NCI-H1417 (cell line): ENCODE measurements around the gene CPNE7.
A peak's percentile ranks its signal among the peaks of the same experiment; 100 is the strongest.
"Not testable (repeated sequence)": the region's sequence is repeated elsewhere in the genome, so short reads cannot be mapped to it uniquely, and the experiment has no call there.

Source experiments
- DNase-seq, 3 experiments: peaks; one replicate each; lab custom pipeline; 2025; lab: John Stamatoyannopoulos, UW

The CPNE7 gene

GRCh38 chr16:89583197-89583894, 7.8 kb downstream of the CPNE7 start:
- DNase-seq = no peak

GRCh38 chr16:89583895-89584644, 8.5 kb downstream of the CPNE7 start:
- no peak for DNase-seq

GRCh38 chr16:89584768-89585549, 9.4 kb downstream of the CPNE7 start:
- no peak for DNase-seq

DNA sequence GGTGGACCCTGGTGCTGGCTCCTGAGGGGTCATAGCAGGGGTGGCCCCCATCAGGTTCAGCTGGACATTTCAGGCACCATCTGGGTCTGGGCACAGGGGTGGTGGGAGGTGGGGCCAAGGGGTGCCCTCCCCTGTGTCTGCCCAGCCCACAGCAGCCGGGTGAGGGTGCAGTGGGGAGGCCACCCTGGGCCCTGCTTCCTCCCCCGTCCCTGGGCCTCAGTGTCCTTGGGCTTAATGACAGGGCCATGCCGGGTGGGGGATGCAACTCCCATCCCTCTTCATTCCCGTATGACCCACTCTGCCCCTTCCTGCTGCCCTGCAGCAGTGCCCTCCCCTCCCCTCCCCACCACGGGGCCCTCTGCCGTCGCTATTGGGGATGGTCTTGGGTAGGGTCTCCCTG, 10.7 kb downstream of the CPNE7 start:
- no peak for DNase-seq

DNA sequence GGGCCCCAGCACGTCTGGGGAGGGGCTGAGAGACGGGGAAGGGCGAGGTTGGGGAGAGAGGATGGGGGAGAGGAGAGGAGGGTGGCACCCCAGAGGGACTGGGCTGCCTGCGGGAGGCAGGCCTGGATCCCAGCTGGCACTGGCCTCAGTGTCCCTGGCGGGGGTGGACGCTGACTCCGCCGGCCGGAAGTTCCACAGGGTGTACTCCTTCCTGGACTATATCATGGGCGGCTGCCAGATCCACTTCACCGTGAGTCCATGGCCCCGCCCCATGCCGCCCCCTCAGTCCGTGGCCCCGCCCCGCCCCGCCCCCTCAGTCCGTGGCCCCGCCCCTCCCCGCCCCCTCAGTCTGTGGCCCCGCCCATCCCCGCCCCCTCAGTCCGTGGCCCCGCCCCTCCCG, 11.3 kb downstream of the CPNE7 start:
- DNase-seq = no peak

DNA sequence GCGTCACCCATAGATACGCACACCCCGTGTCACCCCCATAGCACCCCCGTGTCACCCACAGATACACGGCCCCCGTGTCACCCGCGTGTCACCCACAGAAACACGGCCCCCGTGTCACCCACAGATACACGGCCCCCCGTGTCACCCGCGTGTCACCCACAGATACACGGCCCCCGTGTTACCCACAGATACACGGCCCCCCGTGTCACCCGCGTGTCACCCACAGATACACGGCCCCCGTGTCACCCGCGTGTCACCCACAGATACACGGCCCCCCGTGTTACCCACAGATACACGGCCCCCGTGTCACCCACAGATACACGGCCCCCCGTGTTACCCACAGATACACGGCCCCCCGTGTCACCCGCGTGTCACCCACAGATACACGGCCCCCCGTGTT, 12.1 kb downstream of the CPNE7 start:
- not testable (repeated sequence) for DNase-seq

GRCh38 chr16:89588413-89589109, 13.0 kb downstream of the CPNE7 start:
- DNase-seq = no peak

DNA sequence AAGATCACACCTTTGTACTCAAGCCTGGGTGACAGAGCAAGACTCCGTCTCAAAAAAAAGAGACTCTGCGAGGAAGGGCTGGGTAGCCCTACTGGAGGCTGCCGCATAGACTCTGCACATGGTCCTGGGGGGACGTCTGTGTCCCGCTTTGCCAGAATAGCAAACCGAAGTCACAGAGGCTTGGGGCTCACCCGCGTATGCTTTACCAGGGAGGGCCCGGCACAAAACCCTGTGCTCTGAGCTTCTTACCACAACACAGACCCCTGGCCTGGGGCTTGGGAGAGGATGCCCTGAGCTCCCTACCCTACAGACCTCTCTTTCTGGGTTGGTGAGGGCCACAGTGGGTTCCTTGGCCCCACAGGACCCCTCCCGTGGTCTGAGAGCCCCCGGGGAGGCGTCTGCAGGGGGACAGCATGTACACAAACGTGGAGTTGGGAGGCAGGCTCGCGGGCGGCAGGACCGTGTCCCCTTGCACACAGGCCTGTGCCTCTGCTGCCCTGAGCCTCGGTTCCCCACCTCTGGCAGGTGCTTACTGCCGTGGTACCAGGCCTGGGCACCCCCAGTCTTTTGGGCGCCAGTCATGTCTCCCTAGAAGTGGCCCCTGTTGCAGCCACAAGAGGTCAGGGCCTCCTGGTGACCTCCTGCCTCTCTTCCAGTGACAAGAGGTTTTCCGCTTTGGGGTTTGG, 13.8 kb downstream of the CPNE7 start:
- no peak for DNase-seq

DNA sequence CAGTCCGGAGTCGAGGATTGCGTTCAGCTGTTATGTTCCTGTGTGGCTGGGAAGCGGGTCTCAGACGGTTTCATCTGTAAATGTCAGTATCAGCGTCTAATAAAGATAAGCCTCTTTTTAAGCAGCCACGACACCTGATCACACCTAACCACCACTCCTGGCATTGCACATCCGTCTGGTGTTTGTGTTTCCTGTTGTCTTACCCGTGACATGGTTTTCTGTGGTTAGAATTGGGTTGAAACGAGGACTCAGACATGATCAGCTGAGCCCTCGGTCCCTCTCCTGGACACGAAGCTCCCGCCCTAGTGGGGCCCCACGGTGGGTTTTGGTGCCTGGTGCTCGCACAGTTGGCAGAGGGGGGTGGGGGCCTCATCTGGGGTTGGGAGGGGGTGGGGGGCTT, 18.3 kb downstream of the CPNE7 start:
- no peak for DNase-seq

- DNase-seq = no peak
Measured at GRCh38 chr16:89595330-89596060, 19.9 kb downstream of the CPNE7 start.

- DNase-seq = no peak
Measured at GRCh38 chr16:89596061-89596689, 20.6 kb downstream of the CPNE7 start.

- DNase-seq = no peak
Measured at GRCh38 chr16:89596957-89597649, 21.5 kb downstream of the CPNE7 start.

DNA sequence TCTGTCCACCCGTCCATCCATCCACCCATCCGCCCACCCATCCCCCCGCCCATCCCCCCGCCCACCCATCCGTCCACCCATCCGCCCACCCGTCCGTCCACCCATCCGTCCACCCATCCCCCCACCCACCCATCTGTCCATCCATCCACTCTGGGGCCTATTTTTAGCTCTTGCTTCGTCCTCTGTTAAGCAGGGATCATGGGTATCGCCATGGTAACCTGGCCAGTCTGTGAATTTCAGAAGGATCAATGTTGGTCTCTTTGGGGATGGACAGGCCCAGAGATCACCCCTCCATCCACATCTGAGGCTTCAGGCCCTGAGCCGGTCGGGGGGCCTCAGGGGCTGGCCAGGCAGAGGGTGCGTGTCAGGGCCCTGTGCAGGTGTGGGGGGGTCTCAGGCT, 22.6 kb downstream of the CPNE7 start:
- DNase-seq = peak in 1 of 3 experiments; percentile 34

DNA sequence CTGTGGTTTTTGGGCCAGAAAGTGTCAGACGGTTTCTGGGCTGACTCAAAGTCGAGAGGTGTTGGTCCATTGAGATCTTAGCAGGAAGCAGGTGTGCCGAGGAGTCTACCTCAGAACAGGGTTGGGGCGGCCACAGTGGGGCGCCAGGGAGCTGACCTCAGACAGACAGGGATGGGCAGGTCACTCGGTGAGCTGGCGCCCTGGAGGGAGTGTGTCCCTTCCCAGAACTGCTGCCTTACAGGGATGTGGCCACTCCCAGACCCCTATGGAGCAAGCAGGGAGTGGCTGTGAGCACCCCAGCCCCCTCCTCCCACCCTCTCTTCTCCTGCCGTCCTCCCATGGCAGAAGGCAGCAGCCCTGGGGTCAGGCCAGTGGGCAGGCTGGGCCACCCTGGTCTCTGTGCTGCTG, 23.9 kb downstream of the CPNE7 start:
- DNase-seq = peak in 1 of 3 experiments; percentile 19

DNA sequence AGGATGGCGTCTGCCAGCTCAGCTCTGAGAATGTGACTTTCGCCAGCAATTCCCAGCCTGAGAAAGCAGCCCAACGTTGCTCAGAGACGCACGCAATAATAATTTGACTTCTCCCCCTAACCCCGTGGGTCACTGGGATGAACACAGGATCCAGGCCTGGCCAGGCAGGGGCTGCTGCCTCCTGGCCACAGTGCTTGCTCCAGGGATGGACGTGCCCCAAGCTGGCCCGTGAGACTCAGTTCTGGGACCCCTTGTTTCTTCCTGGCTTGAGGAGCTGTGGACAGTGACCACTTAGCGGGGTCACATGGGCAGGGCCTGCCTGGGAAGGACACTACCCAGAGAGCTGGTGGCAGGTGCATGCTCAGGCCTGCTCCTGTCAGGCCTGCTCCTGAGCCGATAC, 24.3 kb downstream of the CPNE7 start:
- DNase-seq = no peak

- no peak for DNase-seq
Measured at GRCh38 chr16:89600427-89600826, 24.9 kb downstream of the CPNE7 start.

- DNase-seq = no peak
Measured at GRCh38 chr16:89600956-89601355, 25.4 kb downstream of the CPNE7 start.

DNA sequence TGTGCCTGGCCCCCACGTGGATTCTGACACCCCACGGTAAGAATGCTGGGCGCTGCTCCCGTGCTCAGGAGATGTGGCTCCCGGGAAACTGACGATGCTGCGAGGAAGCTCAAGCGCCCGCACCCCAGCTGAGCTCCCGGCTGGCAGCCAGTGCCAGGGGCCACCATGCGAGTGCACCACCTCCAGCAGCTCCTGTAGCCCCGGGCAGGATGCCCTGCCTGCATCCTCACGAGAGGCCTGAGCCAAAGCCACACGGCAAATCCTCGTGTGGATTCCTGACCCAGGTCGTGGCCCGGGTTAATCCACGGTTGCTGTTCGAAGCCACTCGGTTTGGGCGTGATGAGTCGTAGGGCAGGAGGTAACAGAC, 26.3 kb downstream of the CPNE7 start:
- no peak for DNase-seq

GRCh38 chr16:89602273-89602951, 26.9 kb downstream of the CPNE7 start:
- peak in 2 of 3 experiments; percentile 43 to 66 for DNase-seq
